ENCODE results near the gene POU3F2.

- TF ChIP-seq POLR2AphosphoS5 (IDR thresholded peaks at IDR 0.05; ENCODE audit: borderline replicate concordance, low read depth, low read length): no peak
- no peak for TF ChIP-seq EZH2 (IDR thresholded peaks at IDR 0.05)
- no peak for TF ChIP-seq FOXP2 (optimal IDR thresholded peaks at IDR 0.05; ENCODE audit: control extremely low read depth, extremely low read length, insufficient read depth)
Observed at GRCh38 chr6:98827295-98828159, 6.8 kb upstream of the POU3F2 start.

All from SK-N-MC (cell line).